HG02852 (cell line): ENCODE results near the gene ABCB11.
A peak's percentile ranks its signal among the peaks of the same experiment; 100 is the strongest.
"Not testable (repeated sequence)": the region's sequence is repeated elsewhere in the genome, so short reads cannot be mapped to it uniquely, and the experiment has no call there.

Source experiments
- ATAC-seq: cut with Tn5 transposase; IDR thresholded peaks from one replicate; pipeline ENCODE4 v1.9.1; 2021; ENCODE audit warnings: mild to moderate bottlenecking, moderate library complexity; ENCODE audit not compliant: unreplicated experiment

ABCB11 gene

GRCh38 chr2:169031202-169031601 is at the start of gene ABCB11:
Gene ABCB11, minus strand, starts transcription at chr2:169031324. Its CDS starts 13,199 bp downstream, at chr2:169018125.
- ATAC-seq: no peak

GRCh38 chr2:169080250-169081069 is 49.3 kb upstream of the ABCB11 start:
- peak; percentile 48 for ATAC-seq

GRCh38 chr2:169077674-169078240 is 46.6 kb upstream of the ABCB11 start:
- no peak for ATAC-seq

GRCh38 chr2:169073963-169074751 is 43.0 kb upstream of the ABCB11 start:
- ATAC-seq: peak; percentile 49

GRCh38 chr2:169073211-169073962 is 42.3 kb upstream of the ABCB11 start:
- no peak for ATAC-seq

GRCh38 chr2:169072163-169072925 is 41.2 kb upstream of the ABCB11 start:
- peak; percentile 40 for ATAC-seq

GRCh38 chr2:169071455-169071854 is 40.3 kb upstream of the ABCB11 start:
- ATAC-seq: no peak

- ATAC-seq: no peak
Observed at GRCh38 chr2:169069833-169070232, 38.7 kb upstream of the ABCB11 start.

GRCh38 chr2:169069341-169069740 is 38.2 kb upstream of the ABCB11 start, which contains the start of gene DHRS9:
Gene DHRS9, plus strand, starts transcription at chr2:169069563. Its CDS starts 12,019 bp downstream, at chr2:169081582.
- no peak for ATAC-seq

- ATAC-seq: no peak
Observed at GRCh38 chr2:169066897-169067296, 35.8 kb upstream of the ABCB11 start.

GRCh38 chr2:169065864-169066517 is 34.9 kb upstream of the ABCB11 start:
- ATAC-seq: no peak

- no peak for ATAC-seq
Observed at GRCh38 chr2:169065422-169065821, 34.3 kb upstream of the ABCB11 start.

GRCh38 chr2:169064199-169064598 is 33.1 kb upstream of the ABCB11 start:
- not testable (repeated sequence) for ATAC-seq

- not testable (repeated sequence) for ATAC-seq
Observed at GRCh38 chr2:169054575-169054974, 23.5 kb upstream of the ABCB11 start.

GRCh38 chr2:169050476-169051240 is 19.5 kb upstream of the ABCB11 start:
- no peak for ATAC-seq

GRCh38 chr2:169049142-169049541 is 18.0 kb upstream of the ABCB11 start:
- ATAC-seq: no peak

- ATAC-seq: no peak
Observed at GRCh38 chr2:169047256-169048250, 16.4 kb upstream of the ABCB11 start.
